Measurements from ENCODE around the gene CD300C.
"Not testable (repeated sequence)": the region's sequence is repeated elsewhere in the genome, so short reads cannot be mapped to it uniquely, and the experiment has no call there.

The CD300C gene

DNA sequence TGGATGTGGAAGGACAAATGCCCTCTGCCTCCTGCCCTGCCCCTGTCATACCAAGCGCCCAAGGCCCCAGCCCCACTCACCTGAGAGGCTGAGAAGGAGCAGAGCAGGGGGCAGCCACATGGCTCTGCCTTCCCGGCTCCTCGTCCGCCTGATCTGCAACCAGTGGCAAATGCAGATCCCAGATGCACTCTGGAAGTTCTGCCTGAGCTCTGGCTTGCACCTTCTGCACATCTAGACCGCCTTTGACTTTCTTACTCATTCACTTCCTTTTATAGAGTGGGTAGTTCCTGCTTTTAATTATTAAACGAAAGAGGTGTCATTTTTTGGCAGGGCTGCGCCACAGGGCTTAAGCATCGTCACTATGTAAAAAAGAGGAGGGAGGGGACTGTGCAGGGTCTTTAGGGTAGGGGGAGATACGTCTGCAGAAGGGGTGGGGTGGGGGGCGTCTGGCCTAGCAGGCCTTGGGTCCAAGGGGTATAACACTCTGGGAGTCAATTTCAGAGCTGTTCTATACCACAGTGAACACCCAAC is 14.6 kb downstream of the CD300C start, which contains the start of gene CD300LB:
CD300LB (minus strand) TSS at position 245 of the 531 bp plus-strand sequence; CDS start at position 120, 125 bp downstream.
- DNase-seq (ENCODE audit: low spot score), result peak; percentile 34

DNA sequence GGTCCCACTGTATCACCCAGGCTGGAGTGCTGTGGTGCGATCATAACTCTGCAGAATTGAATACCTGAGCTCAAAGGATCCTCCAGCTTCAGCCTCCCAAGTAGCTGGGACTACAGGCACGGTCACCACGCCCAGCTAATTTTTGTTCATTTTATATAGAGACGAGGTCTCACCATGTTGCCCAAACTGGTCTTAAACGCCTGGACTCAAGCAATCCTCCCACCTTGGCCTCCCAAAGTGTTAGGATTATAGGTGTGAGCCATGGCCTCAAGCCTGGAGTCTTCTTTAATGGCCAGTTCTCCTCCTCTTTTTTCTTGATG is 15.1 kb downstream of the CD300C start:
- no peak for DNase-seq (ENCODE audit: low spot score)

DNA sequence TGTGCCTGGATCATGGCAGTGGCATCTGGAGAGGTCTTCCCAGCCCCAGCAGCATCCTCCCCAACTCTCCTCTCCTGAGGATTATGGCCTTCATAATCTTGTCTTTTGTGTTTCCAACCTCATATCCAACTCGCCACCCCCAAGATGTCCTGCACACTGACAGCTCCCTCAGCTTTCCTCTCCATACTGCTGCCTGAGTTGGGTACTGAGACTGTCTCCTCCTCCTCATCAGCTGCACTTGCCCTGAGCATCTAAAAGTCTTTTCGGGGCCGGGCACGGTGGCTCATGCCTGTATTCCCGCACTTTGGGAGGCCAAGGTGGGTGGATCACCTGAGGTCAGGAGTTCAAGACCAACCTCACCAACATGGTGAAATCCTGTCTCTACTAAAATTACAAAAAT is 16.7 kb downstream of the CD300C start:
- no peak for DNase-seq (ENCODE audit: low spot score)

GRCh38 chr17:74528491-74529199 is 17.3 kb downstream of the CD300C start:
- no peak for DNase-seq (ENCODE audit: low spot score)

GRCh38 chr17:74527756-74528155 is 18.2 kb downstream of the CD300C start:
- DNase-seq (ENCODE audit: low spot score), result no peak

DNA sequence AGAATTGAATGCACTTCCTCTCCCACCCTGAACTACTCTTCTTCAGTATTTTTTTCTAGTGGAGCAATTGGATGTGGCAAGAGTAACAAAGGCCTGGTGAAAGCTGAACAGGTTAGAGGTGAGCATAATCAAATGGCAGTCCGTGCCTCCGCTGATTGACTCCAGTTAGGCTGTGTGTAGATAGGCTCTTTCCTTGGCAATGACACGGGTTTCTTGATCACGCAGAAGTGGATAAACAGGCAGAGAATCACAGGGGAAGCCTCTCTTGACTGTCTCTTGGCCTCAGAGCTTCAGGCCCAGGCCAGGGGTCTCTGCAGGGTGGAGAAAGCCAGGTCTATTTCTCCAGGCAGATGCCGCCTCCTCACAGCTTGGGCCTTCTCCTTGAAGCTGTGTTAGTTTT is 18.8 kb downstream of the CD300C start:
- no peak for DNase-seq (ENCODE audit: low spot score)

GRCh38 chr17:74526681-74527080 is 19.2 kb downstream of the CD300C start:
- DNase-seq (ENCODE audit: low spot score), result peak; percentile 22

- peak; percentile 12 for DNase-seq (ENCODE audit: low spot score)
These were observed 20.1 kb downstream of the CD300C start for GRCh38 chr17:74525781-74526288.

DNA sequence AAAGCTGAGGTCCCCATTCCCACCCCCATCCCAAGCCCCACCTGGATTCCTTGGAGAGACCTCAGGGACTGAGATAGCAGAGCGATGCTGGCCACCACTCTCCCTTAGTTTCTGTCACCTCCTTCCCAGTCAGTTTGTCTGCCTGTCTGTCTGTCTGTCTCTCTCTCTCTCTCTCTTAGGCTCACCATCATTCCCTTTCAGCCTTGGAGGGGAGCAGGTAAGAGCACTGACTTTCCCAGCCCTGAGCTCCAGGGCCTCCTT is 20.5 kb downstream of the CD300C start:
- no peak for DNase-seq (ENCODE audit: low spot score)

DNA sequence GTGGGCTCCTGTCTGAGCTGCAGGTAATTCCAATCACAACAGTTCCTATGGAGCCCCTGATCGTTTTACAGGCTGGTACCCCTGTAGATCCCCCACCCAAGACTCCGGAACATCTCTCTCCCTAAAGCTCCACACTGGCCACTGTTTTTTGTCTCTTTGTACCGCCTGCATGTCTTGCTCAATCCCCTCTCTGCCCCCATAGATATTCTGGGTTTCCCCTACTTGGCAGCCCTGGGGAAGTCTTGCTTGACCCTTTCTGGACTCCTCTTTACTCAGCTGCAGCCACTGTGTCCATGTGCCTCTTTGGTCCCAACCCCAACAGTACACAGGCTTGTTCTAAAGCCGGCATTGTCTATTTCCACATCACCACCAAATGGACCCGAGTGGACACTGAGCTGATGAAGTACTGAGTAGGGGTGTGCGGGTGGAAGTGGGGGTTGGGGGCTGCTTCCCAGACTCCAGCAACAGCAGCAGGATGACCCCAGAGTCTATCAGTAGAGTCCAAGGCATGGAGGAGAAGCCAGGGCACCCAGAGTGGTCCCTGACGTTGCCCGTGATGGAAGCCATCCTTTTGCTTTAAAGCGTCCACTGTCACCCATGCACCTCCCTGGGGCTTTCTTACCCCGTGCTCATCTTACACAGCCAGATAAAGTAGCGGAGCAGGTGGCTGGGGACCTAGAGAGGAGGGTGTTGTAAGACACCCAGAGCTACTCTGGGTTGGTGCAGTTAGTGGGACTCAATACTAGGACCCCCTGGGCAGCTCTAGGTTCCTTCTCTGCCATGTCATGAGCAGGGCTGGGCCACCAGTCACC is 21.1 kb downstream of the CD300C start:
- peak; percentile 24 for DNase-seq (ENCODE audit: low spot score)

- DNase-seq (ENCODE audit: low spot score), result peak; percentile 25
These were observed 22.6 kb downstream of the CD300C start for GRCh38 chr17:74523308-74523707.

GRCh38 chr17:74522381-74523105 is 23.4 kb downstream of the CD300C start:
- DNase-seq (ENCODE audit: low spot score), result peak; percentile 26

GRCh38 chr17:74521701-74522201 is 24.2 kb downstream of the CD300C start:
- DNase-seq (ENCODE audit: low spot score), result peak; percentile 33

DNA sequence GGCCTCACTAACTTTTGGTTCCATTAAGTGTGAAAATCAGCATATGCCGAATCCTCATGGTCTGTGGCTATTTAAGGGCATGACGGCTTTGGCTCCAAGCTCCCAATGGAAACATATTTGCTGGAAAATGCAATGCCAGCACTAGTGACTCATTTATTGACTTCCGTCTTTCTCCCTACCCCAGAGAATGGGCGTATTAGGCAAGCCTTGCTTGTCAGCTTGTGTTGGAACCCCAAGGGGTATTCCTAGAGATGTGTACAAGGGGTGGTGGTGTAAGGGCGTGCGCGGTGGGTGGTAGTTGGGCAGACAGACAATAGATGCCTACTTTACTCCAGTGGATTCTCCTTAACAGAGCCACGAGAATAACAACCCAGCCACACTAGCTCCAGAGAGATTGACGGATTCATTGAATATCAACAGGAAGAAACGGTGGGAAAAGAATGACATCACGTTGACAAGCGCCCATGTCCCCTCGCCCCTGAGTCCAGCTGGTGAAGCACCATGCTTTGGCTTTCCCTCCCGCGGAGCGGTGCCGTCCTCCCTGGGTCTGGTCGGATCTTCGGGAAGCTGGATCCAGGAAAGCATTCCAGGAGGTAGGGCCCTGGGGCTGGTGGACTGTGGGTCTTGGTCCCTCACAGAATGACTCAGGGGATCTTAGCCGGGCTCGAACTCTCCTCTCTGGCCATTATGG is 25.0 kb downstream of the CD300C start:
- DNase-seq (ENCODE audit: low spot score), result peak; percentile 35

GRCh38 chr17:74520016-74520434 is 25.9 kb downstream of the CD300C start:
- DNase-seq (ENCODE audit: low spot score), result peak; percentile 22

- not testable (repeated sequence) for DNase-seq (ENCODE audit: low spot score)
These were observed 27.4 kb downstream of the CD300C start for GRCh38 chr17:74518413-74518981.

- DNase-seq (ENCODE audit: low spot score), result no peak
These were observed 29.2 kb downstream of the CD300C start for GRCh38 chr17:74516561-74517328.

- no peak for DNase-seq (ENCODE audit: low spot score)
These were observed 30.0 kb downstream of the CD300C start for GRCh38 chr17:74515941-74516340.

DNA sequence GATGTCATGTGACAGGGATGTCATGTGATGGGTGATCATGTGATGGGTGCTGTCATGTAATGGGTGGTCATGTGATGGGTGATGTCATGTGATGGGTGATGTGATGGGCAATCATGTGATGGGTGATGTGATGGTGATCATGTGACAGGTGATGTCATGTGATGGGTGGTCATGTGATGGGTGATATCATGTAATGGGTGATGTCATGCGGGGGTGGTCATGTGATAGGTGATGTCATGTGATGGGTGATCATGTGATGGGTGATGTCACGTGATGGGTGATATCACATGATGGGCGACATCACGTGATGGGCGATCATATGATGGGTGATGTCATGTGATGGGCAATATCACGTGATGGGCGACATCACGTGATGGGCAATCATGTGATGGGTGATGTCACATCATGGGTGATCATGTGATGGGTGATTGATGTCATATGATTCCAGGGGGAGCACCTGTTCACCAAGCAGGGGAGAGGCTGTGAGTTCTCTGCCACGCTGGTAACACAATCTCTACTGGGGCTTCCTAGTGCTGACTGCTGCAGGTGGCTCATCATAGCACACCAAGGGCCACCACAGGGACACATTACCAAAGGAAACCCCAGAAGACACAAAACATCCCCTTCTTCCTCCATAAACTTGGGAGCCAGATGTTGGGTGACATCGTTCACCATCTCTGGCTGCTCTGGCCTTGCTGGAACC is 31.1 kb downstream of the CD300C start:
- DNase-seq (ENCODE audit: low spot score), result peak; percentile 32
